ENCODE measurements around the gene CCBE1.
"Not testable (repeated sequence)": the region's sequence is repeated elsewhere in the genome, so short reads cannot be mapped to it uniquely, and the experiment has no call there.

The CCBE1 gene

GRCh38 chr18:59681521-59682004 is 15.7 kb downstream of the CCBE1 start:
- Mint-ChIP-seq H3K4me3 (no peak overlapping the region), H3K9me3 (no peaks in the 10 kb centered on the region), H3K27me3 (peaks cover 6% of the 10 kb centered on the region), H3K27ac (no peak overlapping the region), H3K4me1 (ENCODE audit: low read depth) (no peaks in the 10 kb centered on the region), H3K36me3 (ENCODE audit: low read depth) (no peaks in the 10 kb centered on the region)
- no peak for DNase-seq

- H3K4me3 Mint-ChIP-seq: no peak overlapping the region
- H3K4me1 Mint-ChIP-seq (ENCODE audit: low read depth): no peaks in the 10 kb centered on the region
- no peak for DNase-seq
- H3K36me3 Mint-ChIP-seq (ENCODE audit: low read depth): no peaks in the 10 kb centered on the region
- no peak overlapping the region for H3K27ac Mint-ChIP-seq
- no peaks in the 10 kb centered on the region for H3K9me3 Mint-ChIP-seq
- peaks cover 6% of the 10 kb centered on the region for H3K27me3 Mint-ChIP-seq
Measured at GRCh38 chr18:59681051-59681450, 16.2 kb downstream of the CCBE1 start.

DNA sequence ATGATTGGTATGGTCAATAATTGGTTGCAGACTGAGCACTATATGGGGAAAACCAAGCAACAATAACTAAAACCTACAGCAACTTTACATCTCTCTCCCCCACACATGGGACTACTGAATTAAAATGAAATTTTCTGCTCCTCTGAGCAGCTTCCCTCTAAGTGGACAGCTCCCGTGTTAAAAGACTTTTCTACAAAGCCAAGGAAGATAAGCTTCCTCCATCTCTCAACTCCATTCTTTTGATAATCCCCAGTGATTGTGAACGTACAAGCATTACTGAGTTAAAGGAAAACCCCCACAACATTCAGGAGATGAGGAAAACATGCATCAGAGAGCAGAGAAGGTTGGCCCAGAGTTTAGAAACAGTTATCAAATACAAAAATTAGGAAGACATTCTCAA is 21.9 kb downstream of the CCBE1 start:
- H3K27me3 Mint-ChIP-seq: no peaks in the 10 kb centered on the region
- no peaks in the 10 kb centered on the region for H3K36me3 Mint-ChIP-seq (ENCODE audit: low read depth)
- H3K27ac Mint-ChIP-seq: no peak overlapping the region
- no peak overlapping the region for H3K4me3 Mint-ChIP-seq
- H3K9me3 Mint-ChIP-seq: no peaks in the 10 kb centered on the region
- no peak for DNase-seq
- no peaks in the 10 kb centered on the region for H3K4me1 Mint-ChIP-seq (ENCODE audit: low read depth)

- H3K27ac Mint-ChIP-seq: no peak overlapping the region
- H3K4me3 Mint-ChIP-seq: no peak overlapping the region
- DNase-seq: no peak
- H3K27me3 Mint-ChIP-seq: no peaks in the 10 kb centered on the region
- no peaks in the 10 kb centered on the region for H3K4me1 Mint-ChIP-seq (ENCODE audit: low read depth)
- H3K36me3 Mint-ChIP-seq (ENCODE audit: low read depth): no peaks in the 10 kb centered on the region
- H3K9me3 Mint-ChIP-seq: no peaks in the 10 kb centered on the region
Measured at GRCh38 chr18:59674903-59675270, 22.3 kb downstream of the CCBE1 start.

GRCh38 chr18:59674186-59674902 is 22.9 kb downstream of the CCBE1 start:
- no peaks in the 10 kb centered on the region for H3K36me3 Mint-ChIP-seq (ENCODE audit: low read depth)
- no peaks in the 10 kb centered on the region for H3K9me3 Mint-ChIP-seq

DNA sequence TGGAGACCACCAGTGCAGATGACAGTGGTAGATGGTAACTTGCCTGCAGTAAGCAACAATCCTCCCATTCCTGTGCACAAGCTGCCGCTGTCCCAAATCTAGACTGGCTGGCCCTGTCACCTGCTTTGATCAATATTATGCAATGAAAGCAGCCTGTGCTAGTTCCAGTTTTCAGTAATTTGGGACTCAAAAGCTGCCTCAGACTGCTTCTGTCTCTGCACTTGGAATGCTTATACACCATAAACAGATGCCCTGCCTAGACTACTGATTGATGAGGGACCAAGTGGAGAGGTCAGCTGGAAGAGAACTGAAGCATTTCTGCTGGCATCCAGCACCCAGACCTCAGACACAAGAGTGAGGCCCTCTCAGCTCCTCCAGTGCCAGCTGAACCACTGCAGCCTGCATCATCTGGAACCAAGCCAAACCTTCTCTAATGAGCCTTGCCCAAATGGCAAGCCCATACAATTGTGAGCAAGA is 24.9 kb downstream of the CCBE1 start:
- H3K9me3 Mint-ChIP-seq: no peaks in the 10 kb centered on the region
- H3K4me1 Mint-ChIP-seq (ENCODE audit: low read depth): no peaks in the 10 kb centered on the region
- no peak overlapping the region for H3K27ac Mint-ChIP-seq
- H3K27me3 Mint-ChIP-seq: no peaks in the 10 kb centered on the region
- DNase-seq: no peak
- H3K4me3 Mint-ChIP-seq: no peak overlapping the region
- H3K36me3 Mint-ChIP-seq (ENCODE audit: low read depth): no peaks in the 10 kb centered on the region

More at GRCh38 chr18:59674186-59674902, 22.9 kb downstream of the CCBE1 start:
- no peaks in the 10 kb centered on the region for H3K4me1 Mint-ChIP-seq (ENCODE audit: low read depth)
- no peaks in the 10 kb centered on the region for H3K27me3 Mint-ChIP-seq
- no peak for DNase-seq
- H3K27ac Mint-ChIP-seq: no peak overlapping the region
- no peak overlapping the region for H3K4me3 Mint-ChIP-seq

- H3K9me3 Mint-ChIP-seq: no peaks in the 10 kb centered on the region
- H3K27me3 Mint-ChIP-seq: no peaks in the 10 kb centered on the region
- no peak overlapping the region for H3K27ac Mint-ChIP-seq
- DNase-seq: no peak
- H3K4me1 Mint-ChIP-seq (ENCODE audit: low read depth): no peaks in the 10 kb centered on the region
- H3K4me3 Mint-ChIP-seq: no peak overlapping the region
- H3K36me3 Mint-ChIP-seq (ENCODE audit: low read depth): no peaks in the 10 kb centered on the region
Measured at GRCh38 chr18:59671551-59671950, 25.7 kb downstream of the CCBE1 start.

DNA sequence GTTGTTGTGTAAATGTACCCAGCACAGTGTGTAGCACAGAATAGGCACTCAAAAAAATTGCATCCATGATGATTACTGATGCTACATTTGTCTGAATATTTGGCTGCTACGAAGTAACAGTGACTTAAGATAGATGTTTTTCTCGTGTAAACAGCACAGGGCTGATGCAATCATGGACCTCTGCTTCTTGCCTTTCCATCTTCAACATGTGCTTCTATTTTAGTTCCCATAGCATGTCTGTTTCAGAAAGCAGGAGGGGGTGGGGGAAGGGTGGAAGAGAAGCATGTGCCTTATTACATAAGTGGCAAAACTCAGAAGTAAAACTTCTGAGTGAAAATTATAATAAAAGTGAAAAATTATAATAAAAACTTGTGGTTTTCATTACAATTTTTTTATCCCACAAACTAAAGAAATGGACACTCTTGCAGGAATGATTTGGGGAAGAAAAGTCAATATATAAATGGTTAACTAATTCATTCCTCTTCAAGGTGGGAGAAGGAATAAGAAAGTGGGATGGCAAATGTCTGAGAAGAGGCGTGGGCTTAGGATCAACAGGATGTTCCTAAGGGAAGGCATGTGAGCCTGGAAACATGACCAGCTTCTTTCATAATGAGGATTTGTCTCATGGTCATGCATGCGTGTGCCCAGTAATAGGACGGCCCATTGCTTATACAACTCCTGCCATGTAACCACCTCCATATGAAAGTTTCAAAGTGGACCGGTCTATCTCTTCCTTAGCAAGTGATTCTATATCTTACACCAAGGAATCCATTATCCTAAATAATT is 27.2 kb downstream of the CCBE1 start:
- no peak overlapping the region for H3K4me3 Mint-ChIP-seq
- H3K27me3 Mint-ChIP-seq: peaks cover 3% of the 10 kb centered on the region
- DNase-seq: no peak

DNA sequence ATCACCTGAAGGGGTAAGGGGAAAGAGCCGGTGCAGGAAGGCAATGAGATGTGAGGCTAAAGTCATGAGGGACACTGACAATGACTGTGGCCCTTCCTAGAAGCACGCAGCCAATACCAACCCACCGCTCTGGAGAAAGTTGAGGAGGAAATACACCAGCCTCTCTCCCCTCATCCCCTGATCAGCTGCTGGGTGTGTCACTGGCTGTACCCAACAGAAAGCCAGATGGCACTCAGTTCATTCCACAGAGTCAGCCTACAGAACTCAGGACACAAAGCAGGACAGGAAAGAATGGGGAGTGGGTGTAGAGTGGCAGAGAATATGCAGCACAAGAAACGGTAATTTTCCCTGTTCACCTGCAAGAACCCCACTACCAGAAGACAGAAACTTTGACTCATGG is 29.7 kb downstream of the CCBE1 start:
- H3K4me1 Mint-ChIP-seq (ENCODE audit: low read depth): no peaks in the 10 kb centered on the region
- H3K4me3 Mint-ChIP-seq: no peak overlapping the region
- no peak for DNase-seq
- no peaks in the 10 kb centered on the region for H3K36me3 Mint-ChIP-seq (ENCODE audit: low read depth)
- H3K9me3 Mint-ChIP-seq: no peaks in the 10 kb centered on the region
- H3K27me3 Mint-ChIP-seq: peaks cover 3% of the 10 kb centered on the region
- H3K27ac Mint-ChIP-seq: no peak overlapping the region

More for the DNA sequence above, 27.2 kb downstream of the CCBE1 start:
- no peak overlapping the region for H3K27ac Mint-ChIP-seq
- no peaks in the 10 kb centered on the region for H3K4me1 Mint-ChIP-seq (ENCODE audit: low read depth)
- no peaks in the 10 kb centered on the region for H3K9me3 Mint-ChIP-seq
- H3K36me3 Mint-ChIP-seq (ENCODE audit: low read depth): no peaks in the 10 kb centered on the region

DNA sequence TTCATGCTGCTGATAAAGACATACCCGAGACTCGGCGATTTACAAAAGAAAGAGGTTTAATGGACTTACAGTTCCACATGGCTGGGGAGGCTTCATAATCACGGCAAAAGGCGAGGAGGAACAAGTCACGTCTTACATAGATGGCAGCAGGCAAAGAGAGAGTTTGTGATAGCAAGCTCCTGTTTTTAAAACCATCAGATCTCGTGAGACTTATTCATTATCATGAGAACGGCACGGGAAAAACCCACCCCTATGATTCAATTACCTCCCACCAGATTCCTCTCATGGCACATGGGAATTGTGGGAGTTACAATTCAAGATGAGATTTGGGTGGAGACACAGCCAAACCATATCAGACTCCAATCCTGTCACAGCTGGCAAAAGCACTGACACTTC is 31.2 kb downstream of the CCBE1 start:
- not testable (repeated sequence) for H3K4me3 Mint-ChIP-seq; H3K27me3 Mint-ChIP-seq; DNase-seq; H3K9me3 Mint-ChIP-seq; H3K4me1 Mint-ChIP-seq (ENCODE audit: low read depth); H3K36me3 Mint-ChIP-seq (ENCODE audit: low read depth); H3K27ac Mint-ChIP-seq

- DNase-seq: no peak
- no peaks in the 10 kb centered on the region for H3K9me3 Mint-ChIP-seq
- H3K36me3 Mint-ChIP-seq (ENCODE audit: low read depth): no peaks in the 10 kb centered on the region
- no peak overlapping the region for H3K27ac Mint-ChIP-seq
- peaks cover 3% of the 10 kb centered on the region for H3K27me3 Mint-ChIP-seq
- H3K4me3 Mint-ChIP-seq: no peak overlapping the region
- no peaks in the 10 kb centered on the region for H3K4me1 Mint-ChIP-seq (ENCODE audit: low read depth)
Measured at GRCh38 chr18:59665057-59666006, 31.9 kb downstream of the CCBE1 start.

DNA sequence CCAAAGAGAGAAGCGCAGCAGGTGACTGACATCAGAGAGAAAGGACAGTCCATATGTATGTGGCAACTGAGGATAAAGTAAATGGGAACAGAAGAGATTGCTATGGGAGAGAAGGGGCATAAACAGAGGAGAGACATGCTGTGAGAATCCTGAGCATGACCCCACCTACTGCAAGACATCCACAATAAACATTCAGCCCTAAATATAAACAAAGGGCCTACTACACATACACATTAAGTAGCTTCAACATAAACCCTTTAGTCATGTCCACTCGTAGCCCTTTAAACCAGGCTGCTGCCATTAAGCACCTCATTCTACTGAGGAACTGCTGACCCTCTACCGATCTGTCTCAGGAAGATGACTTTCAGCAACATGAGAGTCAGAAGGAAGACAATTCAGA is 32.9 kb downstream of the CCBE1 start:
- Mint-ChIP-seq H3K27me3 (peaks cover 3% of the 10 kb centered on the region), H3K27ac (no peak overlapping the region), H3K4me1 (ENCODE audit: low read depth) (no peaks in the 10 kb centered on the region), H3K9me3 (no peaks in the 10 kb centered on the region), H3K36me3 (ENCODE audit: low read depth) (no peaks in the 10 kb centered on the region), H3K4me3 (no peak overlapping the region)
- DNase-seq: no peak

DNA sequence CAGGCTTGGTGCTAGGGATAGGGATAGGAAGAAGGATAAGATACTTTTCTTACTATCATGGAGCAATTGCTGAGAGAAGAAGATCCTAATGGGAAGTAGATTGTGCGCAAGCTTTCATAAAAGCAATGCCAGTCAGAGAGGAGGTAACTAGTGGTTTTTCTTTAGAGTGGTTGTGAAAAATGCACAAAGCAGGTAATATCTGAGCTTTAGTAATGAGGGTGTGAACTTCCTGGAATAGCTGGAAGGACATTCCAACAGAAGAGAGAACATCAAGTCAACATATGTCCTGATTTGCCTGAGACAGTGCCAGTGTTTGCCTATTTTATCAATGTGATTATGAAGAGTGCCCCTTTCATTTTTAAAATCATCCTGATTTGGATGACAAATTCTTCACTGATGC is 34.1 kb downstream of the CCBE1 start:
- Mint-ChIP-seq H3K27ac (no peak overlapping the region), H3K4me3 (no peak overlapping the region), H3K36me3 (ENCODE audit: low read depth) (no peaks in the 10 kb centered on the region), H3K9me3 (no peaks in the 10 kb centered on the region), H3K4me1 (ENCODE audit: low read depth) (no peaks in the 10 kb centered on the region), H3K27me3 (peaks cover 3% of the 10 kb centered on the region)
- no peak for DNase-seq

GRCh38 chr18:59661891-59662701 is 35.1 kb downstream of the CCBE1 start:
- no peaks in the 10 kb centered on the region for H3K36me3 Mint-ChIP-seq (ENCODE audit: low read depth)
- DNase-seq: no peak

More at GRCh38 chr18:59661891-59662701, 35.1 kb downstream of the CCBE1 start:
- H3K4me3 Mint-ChIP-seq: no peak overlapping the region
- H3K27me3 Mint-ChIP-seq: peaks cover 3% of the 10 kb centered on the region
- H3K27ac Mint-ChIP-seq: no peak overlapping the region
- H3K9me3 Mint-ChIP-seq: no peaks in the 10 kb centered on the region
- no peaks in the 10 kb centered on the region for H3K4me1 Mint-ChIP-seq (ENCODE audit: low read depth)
